Erythroblast (primary cell): ENCODE results near the gene DOK5.

Experiments used
- DNase-seq, 2 experiments: peaks; one replicate each; lab custom pipeline; 2025; lab: John Stamatoyannopoulos, UW
- GATA1 ChIP-seq: IDR thresholded peaks from 2 replicates; pipeline ENCODE4 v1.6.1; 2011; ENCODE audit warnings: low read depth, mild to moderate bottlenecking, control low read depth, low read length, moderate library complexity
- POLR2A ChIP-seq: IDR thresholded peaks from 2 replicates; pipeline ENCODE4 v1.6.1; 2011; ENCODE audit warnings: mild to moderate bottlenecking, low read length

DOK5 gene

GRCh38 chr20:54608943-54609342, 133.6 kb downstream of the DOK5 start:
- no peak for DNase-seq
- TF ChIP-seq GATA1: no peak
- no peak for TF ChIP-seq POLR2A

- TF ChIP-seq POLR2A (no peak), GATA1 (no peak)
- DNase-seq: no peak
These were observed 136.5 kb downstream of the DOK5 start for GRCh38 chr20:54611708-54612412.

DNA sequence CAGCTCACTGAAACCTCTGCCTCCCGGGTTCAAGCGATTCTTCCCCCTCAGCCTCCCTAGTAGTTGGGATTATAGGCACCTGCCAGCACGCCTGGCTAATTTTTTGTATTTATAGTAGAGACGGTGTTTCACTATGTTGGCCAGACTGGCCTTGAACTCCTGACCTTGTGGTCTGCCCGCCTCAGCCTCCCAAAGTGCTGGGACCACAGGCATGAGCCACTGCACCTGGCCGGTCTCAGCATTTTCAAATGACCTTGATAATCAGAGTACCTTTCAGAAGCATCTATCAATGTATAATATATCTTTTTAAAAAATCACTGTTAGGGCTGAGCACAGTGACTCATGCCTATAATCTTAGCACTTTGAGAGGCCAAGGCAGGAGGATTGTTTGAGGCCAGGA, 143.0 kb downstream of the DOK5 start:
- DNase-seq: no peak
- TF ChIP-seq GATA1 (no peak), POLR2A (no peak)

DNA sequence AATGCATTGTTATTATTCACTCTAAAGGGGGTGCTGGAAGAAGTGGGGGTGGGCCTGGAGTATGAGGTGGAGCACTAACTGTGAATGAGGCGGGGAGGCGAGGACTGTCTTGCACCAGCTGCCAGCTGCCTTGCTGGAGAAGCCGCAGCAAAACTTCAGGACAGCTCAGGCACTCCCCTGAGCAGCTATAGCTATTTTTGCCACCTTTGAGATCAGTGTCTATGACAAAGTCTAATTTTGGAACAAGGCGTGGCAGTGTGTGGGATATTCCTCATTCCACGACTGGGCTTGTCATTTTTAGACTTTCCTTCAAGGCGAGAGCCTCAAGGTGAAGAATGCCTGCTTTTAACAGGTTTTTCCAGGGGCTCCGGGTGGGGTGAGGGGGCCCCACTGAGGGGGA, 143.8 kb downstream of the DOK5 start:
- DNase-seq: no peak
- TF ChIP-seq GATA1: no peak
- TF ChIP-seq POLR2A: no peak

DNA sequence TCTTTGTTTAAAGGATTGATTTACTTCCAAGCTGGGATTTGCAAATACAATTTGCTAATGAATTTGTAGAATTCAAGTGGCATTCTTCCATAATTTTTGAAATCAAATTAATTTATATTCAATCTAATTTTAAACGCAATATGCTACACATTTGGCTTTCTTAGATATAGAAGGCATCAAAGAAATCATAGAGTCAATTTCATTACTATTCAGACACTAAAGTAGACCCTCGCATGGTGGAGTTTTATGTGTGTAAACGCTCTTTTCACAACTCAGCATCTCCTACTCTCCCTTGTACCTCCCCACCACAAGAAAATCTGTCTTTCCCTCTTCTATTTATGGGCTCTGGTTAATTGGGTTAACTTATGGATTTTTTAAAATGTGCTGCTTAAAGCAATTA, 144.3 kb downstream of the DOK5 start:
- no peak for DNase-seq

DNA sequence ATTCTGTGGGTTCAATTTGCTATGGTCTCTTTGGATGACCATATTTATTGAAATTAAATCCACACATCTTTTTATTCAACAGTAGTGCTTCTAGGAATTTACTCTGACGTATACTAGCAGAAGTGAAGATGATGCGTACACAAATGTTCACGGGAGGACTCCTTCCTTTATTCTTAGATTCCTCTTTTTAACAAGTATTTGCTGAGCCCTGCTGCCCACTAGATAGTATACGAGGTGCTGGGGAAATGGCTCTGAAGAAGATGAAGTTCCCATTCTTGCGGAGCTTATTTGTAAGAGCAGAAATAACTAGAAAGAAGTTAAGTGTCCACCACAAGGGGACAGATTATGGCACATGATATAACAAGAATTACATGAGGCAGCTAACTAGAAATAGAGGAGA, 145.2 kb downstream of the DOK5 start:
- DNase-seq: no peak
- TF ChIP-seq GATA1 (no peak), POLR2A (no peak)

More for the DNA sequence above, 144.3 kb downstream of the DOK5 start:
- TF ChIP-seq GATA1 (no peak), POLR2A (no peak)

DNA sequence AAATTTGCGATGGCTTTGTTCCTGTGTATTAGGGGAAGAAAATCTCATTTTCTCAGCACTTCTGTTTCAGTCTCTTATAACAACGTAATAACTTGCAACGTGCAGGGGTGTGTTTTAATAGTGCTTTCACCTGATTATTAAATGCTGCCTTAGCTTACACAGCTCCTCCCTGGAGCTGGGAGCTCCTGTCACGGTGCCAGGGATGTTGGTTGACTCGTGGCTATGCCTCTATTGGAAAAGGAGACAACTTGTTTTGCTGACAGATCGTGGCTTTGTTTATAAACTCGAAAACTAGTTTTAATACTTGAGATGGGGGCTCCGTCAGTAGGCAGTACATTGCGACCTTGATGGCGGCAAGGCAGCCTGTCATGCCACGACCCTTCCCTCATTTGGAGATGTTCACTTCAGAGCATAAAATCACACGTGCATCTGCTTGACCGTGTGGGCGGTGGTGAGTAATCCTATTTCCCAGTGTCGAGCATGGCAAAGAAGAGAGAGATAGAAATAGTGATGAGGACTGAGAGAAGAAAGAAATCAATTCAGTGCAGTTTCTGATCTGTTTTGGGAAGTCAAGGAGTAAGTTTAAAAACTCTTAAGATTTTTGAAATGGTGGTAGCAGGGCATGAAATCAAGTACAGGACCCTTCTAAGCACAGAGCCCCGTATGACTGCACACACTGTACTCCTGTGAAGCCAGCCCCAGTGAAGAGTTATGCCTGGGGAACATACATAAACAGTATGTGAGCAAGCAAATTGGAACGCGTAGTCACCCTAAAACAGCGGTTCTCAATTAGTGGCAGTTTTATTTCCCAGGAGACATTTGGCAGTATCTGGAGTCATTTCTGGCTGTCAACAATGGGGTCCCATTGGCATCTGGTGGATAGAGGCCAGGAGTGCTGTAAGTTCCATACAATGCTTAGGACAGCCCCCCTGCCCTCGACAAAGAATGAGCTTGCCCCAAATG, 147.2 kb downstream of the DOK5 start:
- TF ChIP-seq GATA1 (no peak), POLR2A (no peak)
- DNase-seq: no peak

GRCh38 chr20:54623991-54624569, 148.7 kb downstream of the DOK5 start:
- DNase-seq: no peak
- TF ChIP-seq POLR2A: no peak
- TF ChIP-seq GATA1: no peak

DNA sequence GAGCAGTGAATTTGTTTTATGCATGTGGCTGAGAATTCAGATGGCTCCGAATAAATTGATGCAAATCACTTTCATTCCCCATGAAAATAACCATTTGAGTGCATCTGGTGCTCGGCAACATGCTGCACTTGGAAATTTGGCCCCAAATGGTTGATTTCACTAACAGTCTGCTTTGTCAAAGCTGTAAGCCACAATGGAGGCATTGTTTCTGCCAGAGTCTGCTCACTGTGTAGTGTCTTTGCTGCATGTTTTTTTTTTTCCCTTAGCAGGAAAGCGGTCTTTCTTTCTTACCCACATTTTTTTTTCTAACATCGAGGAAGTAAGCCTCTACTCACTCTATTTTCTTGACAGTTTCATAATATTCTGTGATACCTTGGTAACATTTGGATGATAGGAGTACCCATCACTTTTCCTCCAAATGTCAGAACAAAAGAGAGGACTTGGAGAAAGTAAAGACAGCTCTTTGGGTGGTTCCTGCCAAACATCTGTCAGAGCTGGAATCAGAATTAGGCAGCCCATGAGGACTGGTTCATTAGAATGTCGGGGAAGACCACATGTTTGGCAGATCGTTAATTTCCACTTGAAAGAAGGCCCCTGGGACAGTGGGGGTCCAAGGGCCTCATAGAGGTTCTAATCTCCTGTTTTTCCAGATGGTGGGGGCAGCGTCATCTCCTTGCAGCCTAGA, 149.5 kb downstream of the DOK5 start:
- TF ChIP-seq GATA1 (no peak), POLR2A (no peak)
- no peak for DNase-seq

DNA sequence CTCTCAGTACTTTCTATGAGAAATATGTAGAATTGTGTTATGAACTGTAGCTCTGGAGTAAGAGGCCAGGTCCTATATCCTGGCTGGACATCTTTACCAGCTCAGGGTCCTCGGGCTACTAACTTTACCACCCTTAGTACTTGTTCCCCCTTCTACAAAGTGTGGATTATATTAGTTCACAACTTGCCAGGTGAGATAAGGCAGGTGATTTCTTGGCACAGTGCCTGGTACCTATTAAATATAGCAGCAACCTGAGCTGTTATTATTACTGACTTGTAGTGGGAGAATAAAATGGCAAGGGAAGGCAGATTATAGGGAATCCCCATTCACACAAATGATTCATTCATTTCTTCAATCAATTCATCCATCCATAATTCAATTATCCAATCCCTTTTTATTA, 150.1 kb downstream of the DOK5 start:
- no peak for DNase-seq
- TF ChIP-seq GATA1 (no peak), POLR2A (no peak)

DNA sequence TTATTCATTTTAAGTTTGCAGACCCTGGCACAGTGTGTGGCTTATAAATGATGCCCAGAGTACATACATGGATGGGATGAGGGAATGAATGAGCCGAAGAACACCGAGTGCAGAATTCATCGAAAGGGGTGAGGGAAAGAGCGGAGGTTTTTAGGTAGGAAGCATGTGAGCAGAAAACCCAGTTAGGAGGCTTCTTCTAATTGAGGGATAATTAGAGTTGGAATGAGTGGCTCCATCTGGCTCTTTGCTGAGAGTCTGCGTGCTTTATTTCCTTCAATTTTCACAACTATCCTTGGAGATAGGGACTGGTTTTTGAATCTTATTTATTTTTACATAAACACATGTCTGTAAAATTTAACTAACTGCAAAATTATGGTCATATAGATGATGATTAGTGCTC, 150.7 kb downstream of the DOK5 start:
- DNase-seq: no peak
- TF ChIP-seq GATA1 (no peak), POLR2A (no peak)

- DNase-seq: no peak
- TF ChIP-seq POLR2A (no peak), GATA1 (no peak)
These were observed 154.2 kb downstream of the DOK5 start for GRCh38 chr20:54629632-54630031.

- no peak for TF ChIP-seq POLR2A
- no peak for TF ChIP-seq GATA1
- DNase-seq: no peak
These were observed 155.2 kb downstream of the DOK5 start for GRCh38 chr20:54630582-54630981.
